IMR-90 (cell line): ENCODE results near the gene FBLN1.
"Not testable (repeated sequence)": the region's sequence is repeated elsewhere in the genome, so short reads cannot be mapped to it uniquely, and the experiment has no call there.

Source experiments
- BHLHE40 ChIP-seq: fragments of 150-350 bp; IDR thresholded peaks from 2 replicates; pipeline ENCODE4 v1.6.1; 2016; ENCODE audit warnings: mild to moderate bottlenecking, low read depth, low read length
- CEBPB ChIP-seq: IDR thresholded peaks from 2 replicates; pipeline ENCODE4 v1.6.1; 2012; ENCODE audit warnings: low read depth, low read length, improper control_type of control experiment
- CHD1 ChIP-seq: IDR thresholded peaks from 2 replicates; pipeline ENCODE4 v1.6.1; 2012; ENCODE audit warnings: low read depth, low read length, improper control_type of control experiment
- CTCF ChIP-seq: conservative IDR thresholded peaks from 2 replicates; pipeline ENCODE4 v1.5.1; 2012; ENCODE audit warnings: mild to moderate bottlenecking, low read depth, low read length, improper control_type of control experiment
- ELK1 ChIP-seq: fragments of 150-350 bp; IDR thresholded peaks from 2 replicates; pipeline ENCODE4 v1.6.1; 2016; ENCODE audit warnings: low read depth, mild to moderate bottlenecking, low read length, moderate library complexity, borderline replicate concordance
- POLR2A ChIP-seq: IDR thresholded peaks from 2 replicates; pipeline ENCODE4 v1.6.1; 2012; ENCODE audit warnings: mild to moderate bottlenecking, low read depth, low read length
- RAD21 ChIP-seq: IDR thresholded peaks from 2 replicates; pipeline ENCODE4 v1.6.1; 2012; ENCODE audit warnings: low read length, improper control_type of control experiment
- RCOR1 ChIP-seq: IDR thresholded peaks from 2 replicates; pipeline ENCODE4 v1.6.1; 2012; ENCODE audit warnings: mild to moderate bottlenecking, low read length, improper control_type of control experiment; ENCODE audit not compliant: insufficient replicate concordance
- RFX5 ChIP-seq: IDR thresholded peaks from 2 replicates; pipeline ENCODE4 v1.8.0; 2012; ENCODE audit warnings: low read depth, mild to moderate bottlenecking, low read length, moderate library complexity
- SMC3 ChIP-seq: fragments of 150-350 bp; IDR thresholded peaks from 2 replicates; pipeline ENCODE4 v1.6.1; 2016; ENCODE audit warnings: low read depth, mild to moderate bottlenecking, antibody characterized with exemption, low read length, moderate library complexity

GRCh38 chr22:45557926-45558325 lies 55.2 kb downstream of the FBLN1 start:
- not testable (repeated sequence) for TF ChIP-seq CTCF, RCOR1, POLR2A, RFX5, RAD21, CHD1, BHLHE40, SMC3, ELK1, CEBPB
